ENCODE data around the gene CREB5.

CREB5 gene

DNA sequence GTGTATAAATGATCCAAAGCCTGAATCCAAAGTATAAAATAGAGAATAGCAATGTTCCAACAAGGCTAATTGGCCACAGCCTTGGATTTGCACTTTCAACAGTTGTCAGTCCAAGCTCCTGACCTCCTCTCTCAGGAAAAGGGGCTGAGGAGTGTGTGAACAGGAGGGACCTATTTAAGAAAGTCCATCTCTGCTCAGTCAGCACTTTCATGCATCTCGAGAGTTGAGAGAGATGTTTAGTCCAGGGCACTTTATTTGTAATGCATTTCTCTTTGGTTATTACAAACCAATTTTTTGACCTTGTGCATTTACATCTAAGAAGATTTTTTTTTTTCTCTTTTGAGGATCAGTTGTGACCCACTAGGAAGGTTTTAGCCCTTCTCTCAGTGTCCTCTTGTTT lies 244.2 kb downstream of the CREB5 start:
- no peak for DNase-seq

DNA sequence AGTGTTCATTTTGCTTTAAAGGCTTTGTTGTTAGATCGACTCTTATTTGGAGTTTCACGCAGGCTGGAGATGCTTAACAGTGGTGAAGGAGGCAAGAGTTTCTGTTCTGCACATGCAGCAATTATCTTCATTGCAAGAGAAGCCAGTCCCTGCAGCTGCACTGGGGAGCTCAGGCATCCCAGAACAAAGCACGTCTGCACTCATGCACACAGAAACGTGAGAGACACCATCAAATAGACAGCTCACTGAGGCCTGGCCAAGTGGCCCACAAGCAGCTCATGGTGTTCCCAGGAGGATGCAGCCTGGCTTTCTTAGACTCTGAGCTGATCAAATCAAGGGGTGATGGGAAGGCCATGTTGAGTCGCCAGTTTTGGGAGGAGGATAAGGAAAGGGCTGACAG lies 246.1 kb downstream of the CREB5 start:
- no peak for DNase-seq

DNA sequence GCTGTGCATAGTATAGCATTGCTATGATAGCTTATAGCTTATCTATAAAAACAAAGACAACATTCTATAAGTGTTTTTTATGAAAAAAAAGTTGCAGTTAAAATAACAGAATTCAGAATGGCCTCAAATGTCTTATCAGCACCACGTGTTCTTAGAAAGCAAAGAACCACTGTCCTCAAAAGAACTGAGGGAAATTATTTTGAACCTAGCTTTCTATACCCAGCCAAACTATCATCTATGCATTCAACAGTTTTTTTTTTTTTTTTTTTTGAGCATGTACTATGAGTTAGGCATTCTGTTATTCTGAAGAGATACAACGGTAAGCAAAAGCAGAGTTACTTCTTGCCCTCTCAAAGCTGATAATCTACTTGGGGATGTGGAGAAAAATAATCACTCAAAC lies 247.8 kb downstream of the CREB5 start:
- no peak for DNase-seq

DNA sequence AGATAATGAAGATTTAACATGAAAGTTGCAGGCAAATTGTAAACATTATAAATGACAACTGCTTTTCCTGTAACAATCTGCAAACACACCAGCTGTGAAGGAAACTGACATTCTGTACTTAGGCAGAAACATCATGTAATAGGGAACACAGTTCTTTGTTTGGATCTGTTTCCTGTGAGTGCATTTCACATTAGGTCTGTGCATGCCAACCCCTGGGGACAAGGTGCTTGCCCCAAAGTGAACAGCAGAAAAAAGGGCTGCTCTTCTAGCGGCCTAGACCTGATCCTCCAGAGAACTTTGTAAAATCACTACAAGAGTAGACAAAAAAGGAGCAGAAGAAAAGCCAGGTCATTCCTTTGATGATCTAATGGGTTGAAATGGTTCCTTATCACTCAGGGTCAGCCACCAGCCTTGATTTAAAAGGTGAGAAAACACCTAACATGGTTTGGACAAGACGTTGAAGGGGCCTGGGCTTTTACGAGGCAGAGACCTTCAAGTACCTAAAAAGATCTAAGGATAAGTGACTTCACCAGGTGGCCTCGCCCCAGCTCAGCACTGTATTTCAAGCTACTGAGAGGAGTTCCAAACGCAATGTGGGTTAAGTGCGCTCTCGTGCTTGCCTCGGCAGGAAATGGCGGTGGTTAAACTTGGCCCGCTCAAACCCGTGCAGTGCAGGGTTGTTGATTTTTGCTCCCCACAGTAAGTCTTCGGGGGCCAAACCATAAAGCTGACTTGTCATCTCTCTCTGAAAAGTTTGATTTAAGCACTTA lies 249.7 kb downstream of the CREB5 start:
- no peak for DNase-seq

DNA sequence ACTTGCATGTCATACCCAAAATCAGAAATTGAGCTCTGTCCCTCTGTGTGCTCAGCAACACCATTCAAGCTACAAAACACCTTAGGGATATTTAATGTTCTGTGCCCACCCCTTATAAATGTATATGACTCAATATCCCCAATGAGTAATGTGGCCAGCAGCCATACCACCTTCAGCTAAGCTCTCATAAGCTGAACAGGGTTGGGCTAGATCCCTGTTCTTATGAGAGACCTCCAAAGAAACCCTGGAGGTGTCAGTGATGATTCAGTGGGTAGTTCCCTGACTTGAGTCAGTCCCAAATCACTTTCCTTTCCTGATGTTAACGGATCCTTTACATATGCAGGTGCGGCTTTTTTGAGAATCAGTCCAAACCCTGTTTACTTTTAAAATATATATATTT lies 253.8 kb downstream of the CREB5 start:
- DNase-seq: no peak

DNA sequence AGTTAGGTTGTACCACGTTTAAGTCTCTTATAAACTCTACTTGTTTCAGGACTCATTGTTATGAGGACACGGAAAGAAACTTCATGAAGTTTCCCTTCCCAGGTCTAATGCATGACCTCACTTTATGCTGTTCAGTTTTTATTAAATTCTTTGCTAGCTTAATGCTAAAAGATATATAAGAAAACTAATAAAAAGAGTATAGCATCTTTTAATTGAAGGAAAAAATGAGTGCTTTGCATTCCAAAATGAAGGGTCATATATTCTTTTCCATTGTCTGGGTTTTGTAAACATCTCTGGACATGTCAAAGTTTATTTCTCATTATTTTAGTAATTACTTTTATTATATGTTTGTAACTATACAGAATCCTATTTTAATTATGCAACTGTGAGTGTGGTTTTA lies 255.8 kb downstream of the CREB5 start:
- no peak for DNase-seq

DNA sequence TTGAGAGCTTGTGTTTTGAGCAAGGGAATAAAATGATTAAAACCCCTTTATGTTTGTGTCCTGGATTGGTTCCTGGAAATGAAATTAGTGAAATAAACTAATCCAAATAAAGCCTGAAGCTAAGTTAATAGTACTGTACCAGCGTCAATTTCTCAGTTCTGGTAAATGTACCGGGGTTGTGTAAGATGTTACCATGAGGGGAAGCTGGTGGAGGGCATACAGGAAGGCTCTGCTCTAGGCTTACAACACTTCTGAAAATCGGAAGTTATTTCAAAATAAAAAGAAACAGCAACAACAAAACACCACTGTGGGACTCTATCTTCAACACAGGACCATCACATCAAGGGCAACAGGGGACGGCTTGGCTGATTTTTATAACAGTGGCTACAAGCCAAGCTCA lies 257.0 kb downstream of the CREB5 start:
- no peak for DNase-seq

DNA sequence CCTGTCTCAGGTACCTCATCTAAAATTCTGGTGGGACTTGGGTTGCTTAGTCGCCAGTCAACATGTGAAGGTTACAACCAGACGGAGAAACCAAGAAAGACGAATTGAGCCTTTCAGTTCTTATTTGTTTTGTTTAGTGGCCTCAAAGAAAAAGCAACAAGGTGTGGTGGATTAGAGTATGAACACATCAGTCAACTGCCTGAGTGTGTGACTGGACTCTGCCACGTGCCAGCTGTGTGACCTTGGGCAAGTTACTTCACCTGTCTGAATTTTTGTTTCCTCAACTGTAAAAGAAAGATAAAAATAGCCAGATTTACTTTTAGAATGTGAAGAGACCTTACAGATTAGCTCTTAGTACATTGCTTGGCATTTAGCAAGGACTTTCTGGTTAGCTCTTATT lies 259.2 kb downstream of the CREB5 start:
- DNase-seq: no peak

DNA sequence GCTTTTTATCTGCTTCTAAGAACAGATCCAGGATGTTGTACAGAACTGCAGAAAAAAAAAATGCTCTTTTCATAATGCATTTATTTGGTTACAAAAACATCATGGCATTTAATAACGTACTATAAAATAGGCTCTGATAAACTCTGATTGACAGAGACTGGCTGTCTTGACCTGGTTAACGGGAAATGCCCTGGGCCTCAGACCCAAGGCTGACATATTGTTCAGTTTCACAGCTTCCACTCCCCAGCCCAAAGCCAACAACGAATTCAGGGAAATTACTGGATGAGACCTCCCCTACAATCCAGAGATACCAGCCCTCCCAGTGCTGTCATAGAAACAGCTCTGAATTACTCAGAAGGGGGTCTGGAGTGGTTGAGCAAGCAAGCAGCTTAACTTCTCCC lies 260.1 kb downstream of the CREB5 start:
- DNase-seq: no peak

DNA sequence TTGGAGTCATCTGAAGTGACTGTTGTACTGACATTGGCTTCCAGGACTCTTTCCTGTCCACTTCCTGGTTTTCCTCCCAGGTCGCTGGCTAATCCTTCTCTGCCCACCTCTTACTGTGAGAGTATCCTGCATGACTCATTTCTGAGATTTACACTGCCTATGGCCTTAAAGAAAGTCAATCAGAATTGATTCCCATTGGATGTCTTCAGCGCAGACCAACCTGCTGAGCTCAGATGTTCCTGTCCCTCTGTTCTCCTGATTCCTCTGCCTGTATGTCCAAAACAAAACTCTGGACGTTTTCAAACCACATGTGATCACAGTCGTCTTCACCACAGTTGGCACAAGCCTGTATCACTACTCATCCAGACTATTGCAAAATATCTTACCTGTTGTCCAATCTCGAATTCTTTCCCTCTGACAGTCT lies 262.1 kb downstream of the CREB5 start:
- no peak for DNase-seq

DNA sequence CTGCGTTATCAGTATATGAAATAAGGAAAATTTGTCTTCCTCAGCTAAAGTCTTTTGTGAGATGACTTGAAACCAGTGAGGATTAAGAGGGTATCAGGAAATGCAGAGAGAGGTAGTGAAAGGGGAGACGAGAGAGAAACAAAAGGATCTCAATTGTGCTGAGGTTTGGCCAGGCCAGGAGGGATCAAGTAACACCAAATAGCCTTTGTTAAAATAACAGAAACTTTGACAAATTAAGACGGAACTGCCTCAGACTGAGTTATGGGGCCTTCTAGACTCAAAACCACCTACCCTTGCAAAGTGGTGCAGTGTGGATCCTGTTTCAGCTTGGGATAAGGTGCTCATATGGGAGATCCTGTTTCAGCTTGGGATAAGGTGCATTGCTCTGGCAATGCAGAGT lies 263.1 kb downstream of the CREB5 start:
- no peak for DNase-seq

DNA sequence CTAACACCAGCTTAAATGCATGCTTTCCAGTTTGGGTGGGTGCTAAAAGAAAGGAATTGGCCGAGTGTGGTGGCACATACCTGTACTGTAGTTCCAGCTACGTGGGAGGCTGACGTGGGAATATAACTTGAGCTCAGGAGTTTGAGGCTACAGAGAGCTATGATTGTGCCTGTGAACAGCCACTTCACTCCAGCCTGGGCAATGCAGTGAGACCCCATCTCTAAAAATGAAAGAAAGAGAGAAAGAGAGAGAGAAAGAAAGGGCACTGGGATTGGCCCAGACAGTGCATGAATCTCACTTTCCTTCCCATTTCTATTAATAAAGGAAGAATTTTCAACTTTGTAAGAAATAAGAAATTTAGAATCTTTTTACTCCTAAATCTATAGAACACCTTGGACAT lies 265.4 kb downstream of the CREB5 start:
- DNase-seq: no peak

DNA sequence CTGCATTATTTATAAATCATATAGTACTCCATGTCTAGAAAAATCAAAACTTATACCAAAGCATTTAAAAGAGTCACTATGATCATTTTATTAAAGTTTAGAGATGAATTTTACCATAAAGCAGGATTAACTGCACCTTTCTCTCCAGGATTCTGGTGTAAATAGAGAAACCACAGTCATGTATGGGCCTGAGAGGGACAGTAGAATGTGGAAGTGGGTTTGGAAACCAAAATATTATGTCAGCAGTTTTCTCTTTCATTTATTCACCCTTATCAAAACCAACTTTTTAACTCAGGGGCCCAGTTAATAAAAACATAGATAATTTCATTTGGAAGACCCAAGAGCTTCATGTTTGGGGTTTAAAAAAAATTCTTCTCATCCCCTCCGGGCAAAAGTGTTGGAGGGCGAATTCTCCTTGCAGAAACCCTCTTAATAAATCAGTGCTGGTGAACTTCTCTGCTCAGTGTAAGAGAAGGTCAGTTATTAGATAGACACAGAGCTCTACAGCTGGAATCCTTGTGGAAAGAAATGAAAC lies 266.2 kb downstream of the CREB5 start:
- DNase-seq: no peak

DNA sequence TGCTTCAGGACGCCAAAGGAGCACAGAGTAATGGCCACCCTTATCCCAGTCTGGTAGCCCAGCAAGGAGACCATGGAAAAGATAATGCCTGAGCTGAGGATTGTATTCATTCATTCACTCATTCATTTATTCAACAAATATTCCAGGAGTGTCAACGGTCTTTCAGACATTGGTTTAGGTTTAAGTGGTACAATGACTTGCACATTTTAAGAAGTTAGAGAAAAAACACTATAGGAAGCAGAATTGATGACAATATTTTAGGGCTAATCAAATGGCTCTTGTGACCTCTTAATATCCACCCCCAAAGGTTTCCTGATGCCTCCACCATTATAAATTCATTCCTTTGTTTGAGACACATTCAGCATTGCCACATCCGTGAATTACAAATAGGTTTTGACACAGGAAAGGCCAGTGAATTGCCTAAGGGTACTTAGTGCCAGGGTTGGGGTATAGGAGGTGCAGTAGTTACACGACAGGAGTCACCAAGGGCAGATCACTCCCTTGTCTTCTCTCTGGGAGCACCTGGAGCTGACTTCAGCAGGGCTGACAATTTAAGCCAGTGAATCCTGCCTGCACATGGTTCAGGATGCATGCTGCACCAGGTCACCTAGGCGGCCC lies 269.5 kb downstream of the CREB5 start:
- no peak for DNase-seq

DNA sequence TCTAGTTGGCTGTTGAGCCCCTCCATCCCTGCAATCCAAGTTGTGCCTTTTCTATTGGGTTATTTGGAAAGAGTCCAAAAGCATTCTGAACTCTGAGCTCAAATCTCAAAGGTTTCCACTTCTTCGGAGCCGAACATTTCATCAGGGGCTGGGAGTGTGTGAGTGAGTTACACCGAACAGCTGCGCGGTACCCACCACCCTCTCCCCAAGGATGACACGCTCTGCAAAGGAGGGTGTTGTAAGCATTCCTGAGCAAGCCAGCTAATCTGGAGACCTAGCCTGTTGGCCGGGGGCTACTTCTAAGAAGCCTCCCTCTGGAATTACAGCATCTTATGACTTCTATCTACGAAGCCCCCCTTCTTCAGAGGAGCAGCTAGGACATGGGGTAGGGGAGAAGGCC lies 270.5 kb downstream of the CREB5 start:
- no peak for DNase-seq

DNA sequence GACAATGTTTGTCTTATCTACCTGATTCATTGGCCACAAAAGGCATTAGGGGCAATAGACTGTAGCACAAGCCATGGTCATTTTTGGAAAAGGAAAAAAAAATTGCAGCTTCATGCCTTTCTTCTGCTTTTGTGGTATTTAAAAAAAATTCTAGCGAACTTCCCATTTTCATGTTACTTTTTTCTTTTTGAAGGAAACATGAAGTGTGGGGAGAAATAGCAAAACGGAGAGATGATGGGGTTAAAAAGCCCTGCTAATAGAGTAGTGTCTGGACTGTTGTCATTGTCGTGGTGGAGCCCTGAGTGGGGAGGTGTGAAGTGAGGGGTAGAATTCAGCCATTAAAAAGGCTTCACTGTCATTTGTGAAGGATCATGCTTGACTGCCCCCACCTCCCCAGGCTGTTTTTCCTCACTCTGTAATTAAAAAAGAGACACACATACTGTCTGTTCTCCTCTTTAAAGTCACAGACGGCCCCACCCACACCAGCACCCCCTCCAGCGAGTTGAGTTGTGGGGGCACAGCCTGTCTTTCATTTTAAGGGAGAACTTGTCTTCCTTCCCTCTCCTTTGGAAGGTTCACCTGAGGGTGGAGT lies 272.4 kb downstream of the CREB5 start:
- DNase-seq: no peak

DNA sequence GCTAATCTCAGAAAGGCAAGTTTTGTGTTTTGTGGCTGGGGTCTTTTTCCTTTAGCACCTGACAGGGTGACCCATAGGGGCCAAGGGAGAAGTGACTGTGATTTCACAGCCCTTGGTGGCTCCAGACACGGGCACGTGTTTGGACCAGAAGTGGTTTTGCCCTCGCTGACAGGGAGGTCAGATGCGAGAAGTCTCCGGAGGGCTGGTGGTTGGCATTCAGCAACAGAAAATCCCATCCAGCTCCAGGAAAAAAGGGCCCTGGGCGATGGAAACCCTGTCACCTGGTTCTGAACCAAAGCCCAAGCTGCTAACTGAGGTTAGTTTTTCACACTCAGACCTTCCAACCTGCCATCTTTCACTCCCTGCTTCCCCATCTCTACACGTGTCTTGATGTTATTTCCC lies 272.9 kb downstream of the CREB5 start:
- DNase-seq: no peak

DNA sequence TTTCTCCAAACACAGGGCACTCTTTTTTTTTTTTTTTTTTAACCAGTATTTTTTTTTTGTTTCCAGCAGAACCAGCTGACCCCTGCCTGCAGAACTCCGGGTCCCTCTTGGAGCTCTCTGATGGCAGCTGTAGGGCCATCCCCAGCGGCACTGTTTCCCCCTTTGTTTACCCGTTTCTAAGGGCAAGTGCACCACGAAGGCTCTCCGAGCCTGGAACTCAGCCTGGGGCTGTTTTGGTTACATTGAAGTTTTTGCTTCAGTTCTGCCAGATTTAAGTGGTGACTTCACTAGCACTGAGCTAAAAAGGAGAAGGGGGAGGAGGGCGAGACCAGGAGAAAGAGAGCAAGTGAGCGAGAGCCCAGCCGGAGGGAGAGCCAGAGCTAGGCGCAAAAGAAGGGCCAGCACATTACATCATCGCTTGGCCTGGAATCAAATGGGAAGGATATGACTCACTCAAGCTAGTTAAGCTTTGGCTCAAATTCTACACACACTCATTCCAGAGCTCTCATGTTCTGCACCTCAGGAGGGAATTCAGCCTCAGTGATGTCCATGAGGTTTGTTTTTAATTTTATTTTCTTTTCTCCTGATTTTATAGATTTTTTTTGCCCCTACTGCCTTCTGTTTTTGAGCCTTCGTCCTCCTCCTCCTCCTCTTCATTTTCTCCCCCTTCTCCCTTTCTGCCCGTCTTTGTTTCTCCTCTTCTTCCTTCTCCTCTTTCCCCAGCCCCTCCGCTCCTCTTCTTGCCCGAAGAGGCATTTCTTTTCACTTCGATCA lies 273.5 kb downstream of the CREB5 start:
- DNase-seq: peak in 1 of 2 experiments; percentile 5

DNA sequence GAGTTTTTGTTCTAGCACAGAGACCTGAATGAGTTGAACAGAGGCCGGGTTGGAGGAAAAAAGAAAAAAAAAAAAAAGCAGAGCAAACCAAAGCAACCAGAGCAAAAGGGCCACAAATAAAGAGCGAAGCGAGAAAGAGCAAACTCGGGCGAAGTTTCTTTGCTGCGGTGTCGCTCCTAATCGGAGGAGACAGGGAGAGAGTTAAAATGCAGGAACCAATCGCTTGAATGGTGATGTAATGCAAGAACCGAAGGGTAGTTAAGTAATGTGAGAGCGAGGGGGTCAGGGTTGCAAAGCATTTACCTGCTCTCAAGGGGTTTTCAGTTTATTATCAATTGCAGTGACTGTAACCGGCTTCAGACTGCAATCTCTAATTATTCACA lies 274.1 kb downstream of the CREB5 start:
- DNase-seq: no peak

DNA sequence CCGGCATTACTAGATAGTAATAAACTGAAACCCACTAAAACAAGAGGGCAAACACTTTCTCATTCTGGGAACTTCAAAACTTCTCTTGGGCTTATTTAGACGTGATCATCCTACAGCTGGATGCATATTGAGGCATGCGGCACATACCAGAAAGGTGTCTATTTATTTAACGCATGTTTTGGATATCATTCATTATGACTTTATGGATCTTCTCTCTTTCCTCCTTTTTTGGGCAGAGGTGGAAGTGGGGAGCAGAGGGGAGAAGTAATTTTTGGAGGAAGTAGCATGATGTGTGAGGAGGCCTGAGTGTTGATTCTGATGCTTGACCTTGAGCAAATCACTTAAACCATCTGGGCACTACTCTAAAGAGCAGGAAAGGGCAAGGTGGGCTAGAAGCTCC lies 275.2 kb downstream of the CREB5 start:
- DNase-seq: no peak

DNA sequence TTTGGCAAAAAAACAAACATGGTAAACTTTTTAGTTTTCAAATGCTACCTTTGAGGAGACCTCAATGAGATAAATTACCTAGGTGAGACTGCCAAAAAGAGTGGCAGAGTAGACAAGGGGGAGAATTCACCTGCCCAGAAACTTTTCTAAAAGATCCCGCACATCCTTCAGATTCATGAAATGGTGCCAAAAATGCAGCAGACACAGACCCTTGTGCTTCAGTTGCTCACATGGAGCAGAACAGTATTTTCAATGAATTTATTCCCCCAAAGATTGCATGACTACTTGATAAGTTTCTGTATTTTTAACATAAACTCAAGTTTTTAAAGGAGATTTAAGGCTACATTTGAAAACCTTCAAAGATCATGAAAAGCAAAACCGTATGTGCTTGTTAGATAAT lies 275.9 kb downstream of the CREB5 start:
- DNase-seq: no peak

DNA sequence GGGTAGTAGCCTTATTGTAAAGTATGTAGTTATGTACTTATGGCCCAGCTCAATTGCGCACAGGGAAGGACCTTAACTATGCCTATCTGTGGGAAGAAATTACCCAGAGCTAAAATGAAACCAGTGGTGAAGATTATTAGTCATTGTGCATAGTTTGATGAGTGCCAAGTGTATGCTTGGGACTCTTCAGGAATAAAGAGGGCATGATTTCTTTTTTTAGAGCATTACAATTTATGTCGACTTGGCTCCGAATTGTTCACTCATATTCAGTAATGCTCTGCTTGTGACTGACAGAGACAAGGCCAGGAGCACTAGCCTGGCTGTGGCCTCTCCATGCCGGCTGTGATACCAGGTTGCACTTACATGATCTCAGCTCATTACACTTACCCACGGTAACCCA lies 276.3 kb downstream of the CREB5 start:
- DNase-seq: no peak

Measured in activated CD4-positive, alpha-beta T cell treated with anti-CD3 and anti-CD28 coated beads, Interleukin-2, amount 50 U/mL, for 48 hours (primary cell).